Spinal cord (tissue), 10 donors: ENCODE data around the gene PAPSS1. TPM values are rescaled to one million over a fixed set of nuclear protein-coding genes. Genes with fewer than 3 reads are reported as not detected.
"Not testable (repeated sequence)": the region's sequence is repeated elsewhere in the genome, so short reads cannot be mapped to it uniquely, and the experiment has no call there.

ENCODE experiments used
- DNase-seq, 6 donors: peaks; one replicate each; pipeline versions ENCODE4 v3.0.0 to v3.0.0-alpha.2; 2013 to 2015; ENCODE audit warnings: low spot score in 6 of 6, low read depth in 4 of 6
- H3K27ac ChIP-seq: one replicate; pipeline ENCODE4 v1.5.1; 2013; ENCODE audit warnings: low read depth, low read length, control low read depth
- H3K27me3 ChIP-seq: one replicate; pipeline ENCODE4 v1.6.1; 2013; ENCODE audit warnings: low read length; ENCODE audit not compliant: control insufficient read depth, insufficient read depth
- H3K36me3 ChIP-seq: one replicate; pipeline ENCODE4 v1.6.1; 2013; ENCODE audit warnings: low read length; ENCODE audit not compliant: control insufficient read depth, insufficient read depth
- H3K4me1 ChIP-seq: one replicate; pipeline ENCODE4 v1.6.1; 2013; ENCODE audit warnings: low read length; ENCODE audit not compliant: control insufficient read depth, insufficient read depth
- H3K4me3 ChIP-seq: one replicate; pipeline ENCODE4 v1.5.1; 2013; ENCODE audit warnings: low read depth, low read length, control low read depth
- H3K9me3 ChIP-seq: one replicate; pipeline ENCODE4 v1.6.1; 2013; ENCODE audit warnings: low read length; ENCODE audit not compliant: control insufficient read depth, insufficient read depth
- WGBS: methylation state at CpG from one replicate; pipeline ENCODE4 v1.1.5; 2013; ENCODE audit warnings: missing lambda C conversion rate; ENCODE audit not compliant: insufficient coverage; 5-methylcytosine and 5-hydroxymethylcytosine counted together
- polyA plus RNA-seq, 2 donors: library from polyadenylated mRNA; unstranded; fragments of 120-200 nt; gene quantifications; one replicate each; pipeline ENCODE4 v1.2.1, GENCODE V29; 2013; ENCODE audit not compliant: insufficient read length in 2 of 2
- total RNA-seq, 2 donors: library from RNA; depleted of rRNA in 1 of 2; stranded (reverse); fragments of 120-200 nt in 1 of 2; fragments of >200 nt in 1 of 2; gene quantifications; one replicate each; pipeline versions ENCODE4 v1.2.3 to v1.2.4, GENCODE V29; 2013 to 2014
- donor health status: healthy.

The PAPSS1 gene
- total and polyA plus RNA-seq, 4 donors: 74.9 to 151 (median 119) TPM

DNA sequence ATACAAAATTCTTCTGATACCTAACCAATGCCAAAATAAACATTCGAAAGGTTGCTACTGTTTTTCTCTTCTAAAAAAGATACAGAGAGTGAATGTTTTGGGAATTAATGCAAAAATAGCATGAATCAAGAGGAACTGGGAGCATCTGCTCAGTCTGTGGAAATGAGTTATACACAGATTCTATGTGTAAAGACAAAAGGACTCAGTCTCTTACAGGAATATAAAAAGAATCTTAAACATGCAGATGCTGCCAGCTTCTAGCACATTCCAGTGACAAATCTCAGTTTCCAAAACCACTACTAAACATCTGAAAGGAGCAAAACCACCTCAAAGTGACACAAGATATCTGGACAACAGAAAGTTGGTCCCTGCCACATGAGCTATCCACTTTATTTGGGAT, 55.0 kb downstream of the PAPSS1 start:
- no CpG with 5 or more reads among the region's 1 CpG for WGBS
- Histone ChIP-seq H3K4me1 (no peaks in the 10 kb centered on the region), H3K27ac (no peak overlapping the region), H3K9me3 (no peaks in the 10 kb centered on the region), H3K4me3 (no peak overlapping the region), H3K27me3 (no peaks in the 10 kb centered on the region), H3K36me3 (no peaks in the 10 kb centered on the region)
- no peak for DNase-seq

DNA sequence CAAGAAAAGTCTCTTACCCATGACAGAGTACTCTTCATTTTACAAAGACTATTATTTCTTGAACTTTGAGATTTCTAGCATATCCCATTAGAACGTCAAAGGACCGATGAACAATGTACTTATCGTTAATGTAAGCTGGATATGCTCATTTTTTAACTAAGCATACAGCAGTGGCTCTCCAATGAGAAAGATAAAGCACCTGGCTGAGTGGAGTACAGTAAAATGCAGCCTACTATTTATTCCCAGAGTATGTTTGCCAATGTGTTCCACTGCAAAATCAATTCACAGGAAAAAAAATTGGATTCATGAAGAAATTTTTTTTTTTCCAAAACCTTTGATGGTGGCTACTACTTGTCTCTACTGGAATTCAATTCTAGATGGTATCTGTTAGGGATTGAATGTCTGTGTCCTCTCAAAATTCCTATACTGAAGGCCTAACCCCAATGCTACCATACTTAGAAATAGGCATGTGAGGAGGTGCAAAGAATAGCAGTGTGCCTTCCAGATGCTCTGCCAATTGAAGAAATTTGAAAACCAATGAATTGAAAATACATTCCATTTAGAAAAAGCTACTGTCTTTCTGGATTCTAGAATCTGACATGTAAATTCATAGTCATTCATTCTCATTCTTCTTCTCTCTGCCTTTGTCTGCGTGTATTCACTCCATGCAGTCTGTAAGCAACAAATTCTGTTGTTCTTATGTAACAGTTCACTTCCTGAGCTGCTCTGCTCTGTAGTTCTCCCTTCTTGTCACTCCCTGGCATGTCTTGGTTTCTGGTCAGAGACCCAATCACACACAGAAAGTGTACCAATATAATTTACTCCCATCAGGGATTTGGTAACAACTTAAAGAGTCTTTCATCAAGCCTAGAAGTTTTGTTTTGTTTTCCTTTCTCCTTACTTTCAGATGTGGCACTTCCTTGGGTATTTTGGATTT, 61.4 kb downstream of the PAPSS1 start:
- Histone ChIP-seq H3K36me3 (peaks cover 6% of the 10 kb centered on the region), H3K27ac (no peak overlapping the region), H3K27me3 (no peaks in the 10 kb centered on the region), H3K9me3 (no peaks in the 10 kb centered on the region), H3K4me1 (no peaks in the 10 kb centered on the region), H3K4me3 (no peak overlapping the region)
- DNase-seq: no peak
- no CpG with 5 or more reads among the region's 4 CpGs for WGBS

DNA sequence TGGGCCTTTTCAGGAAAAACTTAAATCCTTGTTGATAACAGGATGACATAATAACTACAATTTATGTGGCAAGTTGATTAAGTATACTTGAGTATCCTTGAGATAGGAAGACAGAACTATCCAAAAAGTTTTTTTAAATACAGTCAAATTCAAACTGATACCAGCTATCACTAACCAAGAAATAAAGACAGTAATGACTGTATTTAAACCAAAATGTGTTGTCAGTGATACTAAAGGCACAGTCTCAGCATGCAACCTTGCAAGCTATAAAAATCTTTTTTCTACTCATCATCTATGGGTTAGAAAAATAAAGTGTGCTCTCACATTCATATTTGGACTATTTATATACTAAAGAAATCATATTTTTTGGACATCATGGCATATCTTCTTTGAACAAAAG, 64.7 kb downstream of the PAPSS1 start:
- no peaks in the 10 kb centered on the region for H3K27me3 ChIP-seq
- peaks cover 8% of the 10 kb centered on the region for H3K36me3 ChIP-seq
- no peak for DNase-seq
- H3K9me3 ChIP-seq: no peaks in the 10 kb centered on the region
- no peak overlapping the region for H3K27ac ChIP-seq
- no peak overlapping the region for H3K4me3 ChIP-seq
- no peaks in the 10 kb centered on the region for H3K4me1 ChIP-seq

DNA sequence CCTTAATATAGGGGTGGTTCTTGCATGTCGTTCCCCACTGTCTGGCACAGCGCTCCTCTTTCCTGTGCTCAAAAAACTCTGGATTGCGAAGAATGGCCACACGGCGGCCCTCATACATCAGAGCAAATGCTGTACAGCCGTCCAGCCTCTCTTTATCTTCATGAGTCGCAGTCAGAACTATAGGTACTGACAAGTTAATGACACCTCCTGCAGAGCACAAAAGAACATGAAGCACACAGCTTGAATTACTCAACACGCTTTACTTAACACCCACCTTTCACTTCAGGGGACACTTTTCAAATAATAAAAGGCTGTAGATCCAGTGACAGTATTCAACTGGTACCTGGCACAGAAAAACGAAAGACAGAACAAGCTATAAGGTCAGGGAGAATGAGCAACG, 65.3 kb downstream of the PAPSS1 start:
- WGBS: 27% methylated on average over 8 of the region's 10 CpGs
- Histone ChIP-seq H3K4me3 (no peak overlapping the region), H3K36me3 (peaks cover 8% of the 10 kb centered on the region), H3K4me1 (no peaks in the 10 kb centered on the region), H3K27me3 (no peaks in the 10 kb centered on the region), H3K9me3 (no peaks in the 10 kb centered on the region), H3K27ac (no peak overlapping the region)
- DNase-seq: peak in 2 of 6 donors; percentile 33 to 77

DNA sequence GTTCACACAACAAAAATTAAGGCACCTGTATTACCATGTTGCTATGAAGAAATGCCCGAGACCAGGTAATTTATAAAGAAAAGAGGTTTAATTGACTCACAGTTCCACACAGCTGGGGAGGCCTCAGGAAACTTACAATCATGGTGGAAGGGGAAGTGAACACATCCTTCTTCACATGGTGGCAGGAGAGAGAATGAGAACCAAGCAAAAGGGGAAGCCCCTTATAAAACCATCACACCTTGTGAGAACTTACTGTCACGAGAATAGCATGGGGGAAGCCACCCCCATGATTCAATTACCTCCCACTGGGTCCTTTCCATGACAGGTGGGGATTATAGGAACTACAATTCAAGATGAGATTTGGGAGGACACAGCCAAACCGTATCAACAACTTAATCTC, 68.6 kb downstream of the PAPSS1 start:
- H3K36me3 ChIP-seq, H3K9me3 ChIP-seq, H3K4me3 ChIP-seq, H3K27me3 ChIP-seq, DNase-seq, H3K27ac ChIP-seq, H3K4me1 ChIP-seq: not testable (repeated sequence)
- no CpG with 5 or more reads among the region's 3 CpGs for WGBS

DNA sequence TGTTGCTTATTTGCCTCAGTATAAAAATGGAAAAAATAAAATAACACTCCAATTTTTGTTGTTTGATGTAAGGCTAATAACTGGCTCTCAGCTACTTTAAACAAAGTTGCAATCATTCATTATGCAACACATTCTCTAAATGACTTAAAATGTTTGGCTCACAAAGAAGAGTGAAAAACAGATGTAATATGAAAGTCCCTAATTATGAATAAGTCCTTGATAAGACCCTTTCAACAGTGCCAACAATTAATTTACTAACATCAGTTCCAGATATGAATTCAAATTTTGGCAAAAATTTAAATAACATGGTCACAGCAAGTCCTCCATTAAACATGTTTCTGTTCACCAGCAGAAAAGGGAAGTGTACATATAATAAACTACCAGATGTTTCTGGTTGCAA, 69.8 kb downstream of the PAPSS1 start:
- Histone ChIP-seq H3K27ac (no peak overlapping the region), H3K36me3 (peaks cover 3% of the 10 kb centered on the region), H3K4me3 (no peak overlapping the region), H3K9me3 (no peaks in the 10 kb centered on the region), H3K4me1 (no peaks in the 10 kb centered on the region), H3K27me3 (no peaks in the 10 kb centered on the region)
- no peak for DNase-seq

DNA sequence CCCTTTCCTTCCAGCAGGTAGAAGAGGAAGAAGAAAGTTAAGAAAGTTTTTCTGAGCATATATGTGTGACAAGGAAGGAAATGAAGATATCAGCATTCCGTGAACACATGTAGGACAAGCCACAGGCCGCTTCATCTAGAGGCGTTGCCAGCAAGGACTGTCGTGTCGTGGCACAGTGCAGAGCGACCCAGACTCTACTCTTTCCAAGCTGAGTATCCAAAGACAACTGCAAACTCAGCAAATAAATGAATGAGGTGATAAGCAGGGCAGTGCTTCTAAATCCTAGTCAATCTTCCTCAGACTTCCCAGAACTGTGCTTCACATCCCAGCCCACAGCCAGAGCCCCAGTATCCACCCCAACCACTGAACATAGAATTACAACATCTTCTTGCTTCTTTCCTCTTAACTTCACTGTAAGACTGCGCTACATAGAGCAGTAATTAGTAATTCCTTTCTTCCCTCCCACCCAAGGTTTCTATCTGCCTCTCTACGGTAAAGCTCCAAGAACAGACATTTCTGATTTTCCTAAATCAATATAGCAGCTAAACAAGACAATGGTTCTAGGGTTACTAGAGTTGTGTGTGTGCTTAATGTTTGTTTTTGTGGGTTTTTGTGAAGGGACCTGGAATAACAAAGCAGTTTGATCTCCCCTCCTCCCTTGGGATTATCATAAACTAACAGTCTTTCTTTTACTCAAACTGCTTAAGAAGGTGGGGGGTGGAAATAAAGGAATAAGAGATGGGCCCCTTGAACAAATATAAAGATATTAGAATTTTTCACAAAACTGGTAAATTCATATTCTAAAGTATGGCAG, 71.6 kb downstream of the PAPSS1 start:
- H3K4me3 ChIP-seq: no peak overlapping the region
- H3K4me1 ChIP-seq: no peaks in the 10 kb centered on the region
- no peak for DNase-seq
- 100% methylated on average over 1 of the region's 8 CpGs for WGBS
- H3K27ac ChIP-seq: no peak overlapping the region
- H3K36me3 ChIP-seq: peaks cover 12% of the 10 kb centered on the region
- no peaks in the 10 kb centered on the region for H3K27me3 ChIP-seq
- H3K9me3 ChIP-seq: no peaks in the 10 kb centered on the region

DNA sequence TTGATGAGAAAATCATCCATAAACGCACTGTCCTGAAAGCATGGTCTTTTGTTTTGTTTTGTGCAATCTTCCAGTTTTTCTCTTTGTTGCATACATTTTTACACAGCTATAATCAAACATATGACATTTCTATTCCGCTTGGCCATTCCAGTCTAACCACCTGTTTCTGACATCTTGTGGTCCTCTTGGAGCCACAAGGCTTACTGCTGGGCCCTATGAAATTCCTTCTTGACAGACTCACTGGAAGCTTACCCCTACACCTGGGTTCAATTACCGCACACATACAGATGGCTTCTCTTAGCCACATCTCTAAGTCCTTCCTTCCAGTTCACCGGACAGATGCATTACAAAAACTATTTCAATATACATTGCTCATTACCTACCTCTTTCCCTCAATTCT, 72.4 kb downstream of the PAPSS1 start:
- Histone ChIP-seq H3K27ac (no peak overlapping the region), H3K36me3 (peaks cover 12% of the 10 kb centered on the region), H3K9me3 (no peaks in the 10 kb centered on the region), H3K4me3 (no peak overlapping the region), H3K27me3 (no peaks in the 10 kb centered on the region), H3K4me1 (no peaks in the 10 kb centered on the region)
- 100% methylated on average over 3 of the region's 4 CpGs for WGBS
- no peak for DNase-seq

DNA sequence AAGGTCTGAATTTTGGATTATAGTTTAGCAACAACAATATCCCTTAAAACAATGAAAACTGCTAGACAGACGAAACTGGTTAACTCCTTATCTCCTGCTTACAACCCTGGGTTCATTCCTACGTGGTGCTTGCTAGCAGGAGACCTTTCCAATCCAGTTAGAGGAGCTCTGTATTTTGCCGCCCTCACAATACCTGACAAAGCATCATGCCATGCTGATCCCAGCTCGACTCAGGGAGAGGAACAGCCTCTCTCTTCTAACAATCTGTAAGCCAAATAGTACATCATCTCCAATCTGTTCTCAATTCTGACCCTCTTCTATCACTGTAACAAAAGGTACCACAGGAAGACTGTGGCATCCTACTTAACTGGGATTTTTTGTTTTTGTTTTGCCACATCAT, 74.4 kb downstream of the PAPSS1 start:
- WGBS: 79% methylated on average over 3 of the region's 4 CpGs
- H3K27ac ChIP-seq: no peak overlapping the region
- no peaks in the 10 kb centered on the region for H3K9me3 ChIP-seq
- H3K36me3 ChIP-seq: peaks cover 9% of the 10 kb centered on the region
- no peaks in the 10 kb centered on the region for H3K4me1 ChIP-seq
- H3K27me3 ChIP-seq: no peaks in the 10 kb centered on the region
- DNase-seq: no peak
- no peak overlapping the region for H3K4me3 ChIP-seq

DNA sequence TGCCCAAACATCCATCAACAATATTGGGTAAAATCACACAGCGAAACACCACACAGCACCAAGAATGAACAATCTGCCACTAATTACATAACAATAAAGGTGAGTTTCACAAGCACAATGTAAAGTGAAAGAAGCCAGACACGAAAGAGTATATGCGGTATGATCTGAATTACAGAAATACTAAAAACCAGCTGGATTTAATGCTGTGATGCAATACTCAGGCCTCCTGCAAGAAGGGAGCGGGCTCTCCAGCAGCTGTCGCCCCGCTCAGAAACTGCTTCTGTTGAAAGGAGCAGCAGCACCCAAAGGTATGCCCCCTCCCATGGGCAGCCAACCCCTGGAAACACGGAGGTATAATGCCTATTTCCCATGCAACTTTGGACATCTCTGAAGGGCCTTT, 77.0 kb downstream of the PAPSS1 start:
- 97% methylated on average over 4 of the region's 7 CpGs for WGBS
- no peaks in the 10 kb centered on the region for H3K9me3 ChIP-seq
- peaks cover 9% of the 10 kb centered on the region for H3K36me3 ChIP-seq
- H3K4me1 ChIP-seq: no peaks in the 10 kb centered on the region
- no peak overlapping the region for H3K27ac ChIP-seq
- no peak overlapping the region for H3K4me3 ChIP-seq
- no peak for DNase-seq
- no peaks in the 10 kb centered on the region for H3K27me3 ChIP-seq
